Thyroid gland (tissue), 4 donors: ENCODE measurements around the gene TGFBR3. TPM values are rescaled to one million over a fixed set of nuclear protein-coding genes. Genes with fewer than 3 reads are reported as not detected.

Experiments
- DNase-seq, 2 donors: peaks; one replicate each; pipeline ENCODE4 v3.0.0-alpha.2; 2019
- H3K27ac ChIP-seq, 3 donors: fragments of 200-600 bp; sonication (generic); 1 replicate in 2 of 3; 2 replicates in 1 of 3; pipeline ENCODE4 v1.5.1; 2016 to 2019; ENCODE audit warnings: mild to moderate bottlenecking in 1 of 3, moderate library complexity in 1 of 3
- H3K27me3 ChIP-seq: fragments of 200-600 bp; sonication (generic); one replicate; pipeline ENCODE4 v1.5.1; 2019
- H3K36me3 ChIP-seq, 2 donors: fragments of 200-600 bp; sonication (generic); one replicate each; pipeline ENCODE4 v1.5.1; 2016 to 2019
- H3K4me1 ChIP-seq, 2 donors: fragments of 200-600 bp; sonication (generic); one replicate each; pipeline ENCODE4 v1.5.1; 2017 to 2019
- H3K4me3 ChIP-seq, 3 donors: fragments of 200-600 bp; sonication (generic); replicated peaks in 1 of 3; 1 replicate in 2 of 3; 2 replicates in 1 of 3; pipeline ENCODE4 v1.5.1; 2016; ENCODE audit warnings: mild to moderate bottlenecking in 1 of 3
- H3K9me3 ChIP-seq: fragments of 200-600 bp; sonication (generic); one replicate; pipeline ENCODE4 v1.5.1; 2017
- POLR2A ChIP-seq, 2 donors: fragments of 450-650 bp; IDR thresholded peaks; one replicate each; pipeline ENCODE4 v1.6.1; 2017; ENCODE audit warnings: antibody characterized with exemption in 2 of 2, mild to moderate bottlenecking in 2 of 2, moderate library complexity in 1 of 2
- WGBS, 2 donors: methylation state at CpG; one replicate each; pipeline ENCODE4 v1.1.5; 2017; 5-methylcytosine and 5-hydroxymethylcytosine counted together
- intact Hi-C: fragments of 100-400 bp; cut with DNase I; formaldehyde crosslinking; loops from one replicate; pipeline ENCODE4 v1.15.1; 2023
- total RNA-seq, 4 donors: library from RNA; depleted of rRNA; stranded (reverse); fragments of >200 nt; gene quantifications; one replicate each; pipeline ENCODE4 v1.2.3, GENCODE V29; 2016
- TF ChIP-seq, protein P1 (sequence below), 6 experiments: fragments of 200-600 bp in 3 of 6; fragments of 450-650 bp in 3 of 6; sonication (generic) in 3 of 6; IDR thresholded peaks; one replicate each; pipeline ENCODE4 v1.5.1; 2016 to 2019; ENCODE audit warnings: antibody characterized with exemption in 6 of 6, mild to moderate bottlenecking in 2 of 6, inconsistent platforms in 1 of 6, moderate library complexity in 1 of 6

TGFBR3 gene
- total RNA-seq, 4 donors from 2014 or later = 37.2 to 223 (median 106) TPM

DNA sequence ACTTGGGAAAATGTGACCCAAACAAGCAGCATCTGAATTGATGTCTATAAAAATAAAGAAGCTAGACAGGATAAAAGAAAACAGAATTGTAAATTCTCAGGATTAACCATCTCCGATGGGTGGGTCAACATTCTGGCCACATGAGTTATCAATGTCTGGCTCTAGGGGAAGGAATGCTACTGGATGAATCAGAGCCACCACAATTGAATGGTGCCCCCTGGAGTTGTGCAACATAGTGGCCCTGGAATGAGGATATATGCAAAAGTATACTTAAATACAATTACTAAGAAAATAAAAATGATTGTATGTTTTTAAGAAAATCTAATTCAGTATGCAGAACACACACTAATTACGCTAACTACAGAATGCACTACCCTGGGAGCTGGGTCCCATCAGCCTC, 185.6 kb downstream of the TGFBR3 start:
- 96% methylated on average over 2 of the region's 2 CpGs for WGBS, 2 donors
- Histone ChIP-seq H3K27ac (peak overlapping the region in 1 of 3 donors; percentile 3), H3K36me3 (peaks cover 0 to 4% of the 10 kb centered on the region in 2 donors)

DNA sequence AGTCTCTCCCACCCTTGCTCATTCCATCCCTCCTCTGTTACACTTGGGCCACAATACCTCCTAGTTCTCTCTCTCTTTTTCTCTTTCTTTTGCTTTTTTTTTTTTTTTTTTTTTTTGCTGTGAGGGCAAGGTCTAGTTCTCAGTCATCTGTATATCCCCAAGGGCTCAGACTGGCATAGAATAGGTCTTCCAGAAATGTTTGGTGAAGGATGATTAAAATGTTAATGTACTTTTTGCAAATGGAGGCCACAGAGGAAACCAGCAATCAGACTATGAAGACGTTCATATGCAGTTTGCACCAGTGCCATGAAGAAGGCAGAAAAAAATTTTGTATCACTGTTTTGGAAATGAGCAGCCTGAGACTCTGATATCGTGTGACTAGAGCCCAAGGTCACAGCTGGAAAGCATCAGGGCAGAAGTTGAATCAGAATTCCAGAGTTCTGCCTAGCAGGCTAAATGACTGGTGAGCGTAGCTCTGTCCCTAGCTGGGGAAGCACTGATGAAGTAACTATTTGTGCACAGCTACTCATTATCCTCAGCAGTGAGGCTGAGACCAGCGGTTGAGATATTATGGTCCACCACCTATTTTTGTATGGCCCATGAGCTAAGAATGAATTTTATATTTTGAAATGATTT, 186.5 kb downstream of the TGFBR3 start:
- intact Hi-C loops = no loop called here
- TF ChIP-seq, protein P1, sequence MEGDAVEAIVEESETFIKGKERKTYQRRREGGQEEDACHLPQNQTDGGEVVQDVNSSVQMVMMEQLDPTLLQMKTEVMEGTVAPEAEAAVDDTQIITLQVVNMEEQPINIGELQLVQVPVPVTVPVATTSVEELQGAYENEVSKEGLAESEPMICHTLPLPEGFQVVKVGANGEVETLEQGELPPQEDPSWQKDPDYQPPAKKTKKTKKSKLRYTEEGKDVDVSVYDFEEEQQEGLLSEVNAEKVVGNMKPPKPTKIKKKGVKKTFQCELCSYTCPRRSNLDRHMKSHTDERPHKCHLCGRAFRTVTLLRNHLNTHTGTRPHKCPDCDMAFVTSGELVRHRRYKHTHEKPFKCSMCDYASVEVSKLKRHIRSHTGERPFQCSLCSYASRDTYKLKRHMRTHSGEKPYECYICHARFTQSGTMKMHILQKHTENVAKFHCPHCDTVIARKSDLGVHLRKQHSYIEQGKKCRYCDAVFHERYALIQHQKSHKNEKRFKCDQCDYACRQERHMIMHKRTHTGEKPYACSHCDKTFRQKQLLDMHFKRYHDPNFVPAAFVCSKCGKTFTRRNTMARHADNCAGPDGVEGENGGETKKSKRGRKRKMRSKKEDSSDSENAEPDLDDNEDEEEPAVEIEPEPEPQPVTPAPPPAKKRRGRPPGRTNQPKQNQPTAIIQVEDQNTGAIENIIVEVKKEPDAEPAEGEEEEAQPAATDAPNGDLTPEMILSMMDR (IDR thresholded peaks at IDR 0.05) = no peak
- TF ChIP-seq POLR2A (IDR thresholded peaks at IDR 0.05) = no peak
- 75 to 83% methylated on average over 4 of the region's 4 CpGs for WGBS, 2 donors
- Histone ChIP-seq H3K27me3 (no peaks in the 10 kb centered on the region), H3K27ac (no peak overlapping the region), H3K36me3 (peaks cover 0 to 4% of the 10 kb centered on the region in 2 donors), H3K4me1 (peaks cover 11 to 14% of the 10 kb centered on the region in 2 donors), H3K9me3 (no peaks in the 10 kb centered on the region), H3K4me3 (no peak overlapping the region)
- DNase-seq = no peak

More for the DNA sequence above, 185.6 kb downstream of the TGFBR3 start:
- Histone ChIP-seq H3K27me3 (no peaks in the 10 kb centered on the region), H3K4me3 (no peak overlapping the region), H3K9me3 (no peaks in the 10 kb centered on the region), H3K4me1 (peaks cover 11 to 14% of the 10 kb centered on the region in 2 donors)
- no peak for DNase-seq
- intact Hi-C loops = no loop called here
- TF ChIP-seq, protein P1 (IDR thresholded peaks at IDR 0.05) = no peak
- no peak for TF ChIP-seq POLR2A (IDR thresholded peaks at IDR 0.05)

DNA sequence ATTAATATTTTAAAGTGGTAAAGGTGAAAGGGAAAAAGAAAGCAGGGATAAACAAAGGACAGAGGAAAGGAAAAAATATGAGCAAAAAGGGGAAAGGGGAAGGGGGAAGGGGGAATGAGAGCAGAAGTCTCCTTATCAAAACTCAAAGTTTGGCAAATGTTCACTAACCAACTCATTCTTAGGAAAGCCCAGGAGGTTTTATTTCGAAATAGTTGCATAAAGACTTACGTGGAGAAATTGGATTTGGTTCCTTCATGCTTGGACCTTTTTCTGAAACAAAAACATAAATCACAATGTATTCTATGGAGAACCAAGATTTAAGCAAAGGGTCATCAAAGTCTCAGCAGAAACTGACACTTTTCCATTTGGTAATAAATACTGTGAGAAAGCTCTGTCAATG, 188.1 kb downstream of the TGFBR3 start:
- no peak for DNase-seq
- intact Hi-C loops = no loop called here
- peaks cover 11 to 22% of the 10 kb centered on the region in 2 donors for H3K4me1 ChIP-seq

DNA sequence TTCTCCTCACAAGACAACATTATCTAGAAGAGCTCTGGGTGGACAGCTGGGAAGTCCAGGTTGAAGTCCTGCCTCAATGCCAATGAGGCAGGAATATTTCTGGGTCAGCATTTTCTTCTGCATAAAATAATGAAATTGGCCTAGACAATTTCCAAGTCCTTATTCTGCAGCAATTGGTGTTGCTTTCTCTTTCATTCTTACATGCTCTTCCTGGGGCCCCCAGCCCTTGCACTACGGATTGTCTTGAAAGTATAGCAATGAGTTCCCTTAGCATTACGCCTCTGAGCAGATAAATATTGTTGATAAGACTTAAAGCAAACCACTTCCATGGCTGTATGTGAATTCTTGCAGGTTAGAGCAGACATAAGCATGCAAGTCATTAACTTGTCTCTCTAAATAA, 188.5 kb downstream of the TGFBR3 start:
- Histone ChIP-seq H3K36me3 (peaks cover 0 to 4% of the 10 kb centered on the region in 2 donors), H3K4me3 (no peak overlapping the region), H3K4me1 (peaks cover 11 to 23% of the 10 kb centered on the region in 2 donors), H3K27ac (peak overlapping the region in 1 of 3 donors; percentile 61), H3K9me3 (no peaks in the 10 kb centered on the region), H3K27me3 (no peaks in the 10 kb centered on the region)
- intact Hi-C loops = no loop called here
- TF ChIP-seq POLR2A (IDR thresholded peaks at IDR 0.05) = no peak
- TF ChIP-seq, protein P1 (IDR thresholded peaks at IDR 0.05) = no peak
- DNase-seq = no peak
- WGBS, 2 donors = 59 to 67% methylated on average over 2 of the region's 2 CpGs

More for the DNA sequence above, 188.1 kb downstream of the TGFBR3 start:
- no peak for TF ChIP-seq POLR2A (IDR thresholded peaks at IDR 0.05)
- TF ChIP-seq, protein P1 (IDR thresholded peaks at IDR 0.05) = no peak
- Histone ChIP-seq H3K27me3 (no peaks in the 10 kb centered on the region), H3K9me3 (no peaks in the 10 kb centered on the region), H3K36me3 (peaks cover 0 to 4% of the 10 kb centered on the region in 2 donors), H3K27ac (peak overlapping the region in 1 of 3 donors; percentile 37), H3K4me3 (no peak overlapping the region)
- 30 to 47% methylated on average over 2 of the region's 2 CpGs for WGBS, 2 donors

DNA sequence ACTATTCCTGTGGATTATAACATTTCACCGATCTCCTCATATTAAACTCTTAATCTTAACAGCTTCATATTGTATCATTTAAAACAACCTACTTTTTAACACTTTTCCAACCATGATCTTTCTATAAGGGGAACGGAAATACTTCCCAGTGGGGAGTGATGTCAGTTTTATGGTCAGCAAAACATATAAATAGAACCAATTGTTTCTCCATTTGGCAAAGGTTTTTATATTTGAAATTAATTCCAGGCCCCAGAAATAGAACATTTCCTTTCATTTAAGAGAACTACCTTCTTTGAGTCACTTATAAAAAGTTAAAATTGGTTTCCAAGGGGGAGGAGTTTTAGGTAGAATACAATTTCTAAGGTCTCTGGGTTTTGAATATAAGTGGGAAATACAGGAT, 189.6 kb downstream of the TGFBR3 start:
- no peak for DNase-seq
- Histone ChIP-seq H3K4me3 (no peak overlapping the region), H3K27ac (peak overlapping the region in 2 of 3 donors; percentile 20 to 61), H3K9me3 (no peaks in the 10 kb centered on the region), H3K36me3 (peaks cover 0 to 4% of the 10 kb centered on the region in 2 donors), H3K27me3 (no peaks in the 10 kb centered on the region), H3K4me1 (peaks cover 11 to 23% of the 10 kb centered on the region in 2 donors)
- no peak for TF ChIP-seq POLR2A (IDR thresholded peaks at IDR 0.05)
- TF ChIP-seq, protein P1 (IDR thresholded peaks at IDR 0.05) = no peak
- intact Hi-C loops = no loop called here
- WGBS, 2 donors = 76 to 77% methylated on average over 2 of the region's 2 CpGs
